Tongue (tissue), 2 donors: ENCODE data around the gene NCK1. TPM values are rescaled to one million over a fixed set of nuclear protein-coding genes. Genes with fewer than 3 reads are reported as not detected.

ENCODE experiments used
- DNase-seq: peaks from one replicate; pipeline ENCODE4 v3.0.0-alpha.2; 2015
- total RNA-seq: library from RNA; depleted of rRNA; stranded (reverse); fragments of >200 nt; gene quantifications from one replicate; pipeline ENCODE4 v1.2.3, GENCODE V29; 2014

The NCK1 gene
- total RNA-seq, 1 donor from 2014 or later: 54.3 TPM

GRCh38 chr3:136908297-136908696 lies 46.3 kb downstream of the NCK1 start:
- DNase-seq: no peak

- no peak for DNase-seq
Observed at GRCh38 chr3:136909187-136909586, 47.2 kb downstream of the NCK1 start.

- no peak for DNase-seq
Observed at GRCh38 chr3:136910697-136911096, 48.7 kb downstream of the NCK1 start.

- DNase-seq: no peak
Observed at GRCh38 chr3:136913168-136913567, 51.2 kb downstream of the NCK1 start.

GRCh38 chr3:136914739-136915138 lies 52.7 kb downstream of the NCK1 start:
- DNase-seq: no peak

GRCh38 chr3:136916223-136916622 lies 54.2 kb downstream of the NCK1 start:
- no peak for DNase-seq

GRCh38 chr3:136919799-136920580 lies 58.0 kb downstream of the NCK1 start:
- DNase-seq: no peak

- DNase-seq: no peak
Observed at GRCh38 chr3:136920904-136921611, 59.0 kb downstream of the NCK1 start.

- no peak for DNase-seq
Observed at GRCh38 chr3:136925425-136926190, 63.6 kb downstream of the NCK1 start.

- no peak for DNase-seq
Observed at GRCh38 chr3:136928240-136928639, 66.2 kb downstream of the NCK1 start.

GRCh38 chr3:136929977-136930670 lies 68.1 kb downstream of the NCK1 start:
- peak; percentile 79 for DNase-seq

- DNase-seq: no peak
Observed at GRCh38 chr3:136931606-136932005, 69.6 kb downstream of the NCK1 start.

- DNase-seq: no peak
Observed at GRCh38 chr3:136932523-136932922, 70.5 kb downstream of the NCK1 start.

GRCh38 chr3:136932978-136933772 lies 71.2 kb downstream of the NCK1 start:
- no peak for DNase-seq

GRCh38 chr3:136937175-136937574 lies 75.2 kb downstream of the NCK1 start:
- DNase-seq: no peak

GRCh38 chr3:136937851-136938250 lies 75.8 kb downstream of the NCK1 start:
- no peak for DNase-seq

GRCh38 chr3:136938334-136938733 lies 76.3 kb downstream of the NCK1 start:
- no peak for DNase-seq

GRCh38 chr3:136939489-136939888 lies 77.5 kb downstream of the NCK1 start:
- no peak for DNase-seq

- DNase-seq: no peak
Observed at GRCh38 chr3:136942803-136943202, 80.8 kb downstream of the NCK1 start.

GRCh38 chr3:136943436-136943835 lies 81.4 kb downstream of the NCK1 start:
- no peak for DNase-seq

GRCh38 chr3:136946978-136947377 lies 85.0 kb downstream of the NCK1 start:
- no peak for DNase-seq

- no peak for DNase-seq
Observed at GRCh38 chr3:136947477-136947876, 85.5 kb downstream of the NCK1 start.
